Skeletal muscle cell (primary cell): ENCODE data around the gene RNF223.
A peak's percentile ranks its signal among the peaks of the same experiment; 100 is the strongest.

Experiments used
- DNase-seq: peaks from one replicate; pipeline ENCODE4 v3.0.0-alpha.2; 2010; ENCODE audit warnings: low read depth
- H3K4me3 ChIP-seq: 2 replicates; pipeline ENCODE4 v1.5.1; 2011; ENCODE audit warnings: low read depth, mild to moderate bottlenecking, control low read depth, low read length, moderate library complexity

The RNF223 gene

DNA sequence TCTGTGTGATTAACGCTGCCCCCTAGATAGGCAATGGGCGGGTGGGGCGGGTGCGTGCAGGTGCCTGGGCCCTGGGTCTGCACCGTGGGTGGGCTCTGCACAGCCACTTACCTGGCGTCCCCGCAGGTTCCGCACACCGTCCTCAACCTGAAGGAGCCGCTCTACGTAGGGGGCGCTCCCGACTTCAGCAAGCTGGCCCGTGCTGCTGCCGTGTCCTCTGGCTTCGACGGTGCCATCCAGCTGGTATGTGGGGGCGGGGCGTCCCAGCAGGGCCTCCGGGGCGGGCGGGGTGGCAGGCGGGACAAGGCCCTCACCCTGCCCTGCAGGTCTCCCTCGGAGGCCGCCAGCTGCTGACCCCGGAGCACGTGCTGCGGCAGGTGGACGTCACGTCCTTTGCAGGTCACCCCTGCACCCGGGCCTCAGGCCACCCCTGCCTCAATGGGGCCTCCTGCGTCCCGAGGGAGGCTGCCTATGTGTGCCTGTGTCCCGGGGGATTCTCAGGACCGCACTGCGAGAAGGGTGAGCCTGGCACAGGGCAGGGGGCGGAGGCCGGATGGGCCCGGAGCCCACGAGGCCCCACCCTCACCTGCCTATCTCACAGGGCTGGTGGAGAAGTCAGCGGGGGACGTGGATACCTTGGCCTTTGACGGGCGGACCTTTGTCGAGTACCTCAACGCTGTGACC lies 22.8 kb downstream of the RNF223 start:
- no peak overlapping the region for H3K4me3 ChIP-seq
- DNase-seq = no peak

DNA sequence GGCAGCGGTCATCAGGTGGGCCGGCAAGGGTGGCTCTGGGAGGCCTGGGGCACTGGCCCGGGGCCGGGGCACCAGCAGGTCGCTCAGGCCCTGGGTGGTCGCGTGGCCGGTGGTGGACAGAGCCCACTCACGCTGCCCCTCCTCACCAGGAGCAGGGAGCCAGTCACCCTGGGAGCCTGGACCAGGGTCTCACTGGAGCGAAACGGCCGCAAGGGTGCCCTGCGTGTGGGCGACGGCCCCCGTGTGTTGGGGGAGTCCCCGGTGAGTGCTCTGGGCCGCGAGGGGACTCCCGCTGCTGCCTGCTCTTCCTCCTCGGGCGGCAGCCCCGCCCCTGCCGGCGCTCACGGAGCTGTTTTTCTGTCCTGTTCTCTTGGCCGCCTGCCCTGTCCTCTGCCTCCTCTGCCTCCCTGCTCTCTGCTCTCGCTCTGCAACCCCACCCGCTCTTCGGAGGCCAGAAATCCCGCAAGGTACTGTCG lies 23.5 kb downstream of the RNF223 start:
- no peak for DNase-seq
- no peak overlapping the region for H3K4me3 ChIP-seq

DNA sequence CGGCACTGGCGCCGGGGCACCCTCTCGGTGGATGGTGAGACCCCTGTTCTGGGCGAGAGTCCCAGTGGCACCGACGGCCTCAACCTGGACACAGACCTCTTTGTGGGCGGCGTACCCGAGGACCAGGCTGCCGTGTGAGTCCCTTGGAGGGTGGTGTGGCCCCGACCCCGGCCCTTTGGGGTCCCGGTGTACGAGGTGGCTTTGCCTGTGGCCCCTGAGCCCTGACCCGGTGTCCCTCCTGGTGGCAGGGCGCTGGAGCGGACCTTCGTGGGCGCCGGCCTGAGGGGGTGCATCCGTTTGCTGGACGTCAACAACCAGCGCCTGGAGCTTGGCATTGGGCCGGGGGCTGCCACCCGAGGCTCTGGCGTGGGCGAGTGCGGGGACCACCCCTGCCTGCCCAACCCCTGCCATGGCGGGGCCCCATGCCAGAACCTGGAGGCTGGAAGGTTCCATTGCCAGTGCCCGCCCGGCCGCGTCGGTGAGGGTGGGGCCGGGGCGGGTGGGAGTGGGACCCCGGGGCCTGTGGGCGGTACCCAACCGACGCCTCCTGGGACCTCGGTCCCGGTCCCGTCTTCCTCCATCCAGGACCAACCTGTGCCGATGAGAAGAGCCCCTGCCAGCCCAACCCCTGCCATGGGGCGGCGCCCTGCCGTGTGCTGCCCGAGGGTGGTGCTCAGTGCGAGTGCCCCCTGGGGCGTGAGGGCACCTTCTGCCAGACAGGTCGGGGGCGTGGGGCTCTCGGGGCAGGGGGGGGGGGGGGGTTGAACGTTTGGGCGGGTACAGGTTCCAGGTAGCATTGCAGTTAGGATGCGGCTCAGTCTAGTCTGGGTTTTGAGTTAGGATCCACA lies 24.6 kb downstream of the RNF223 start:
- DNase-seq = no peak
- no peak overlapping the region for H3K4me3 ChIP-seq

DNA sequence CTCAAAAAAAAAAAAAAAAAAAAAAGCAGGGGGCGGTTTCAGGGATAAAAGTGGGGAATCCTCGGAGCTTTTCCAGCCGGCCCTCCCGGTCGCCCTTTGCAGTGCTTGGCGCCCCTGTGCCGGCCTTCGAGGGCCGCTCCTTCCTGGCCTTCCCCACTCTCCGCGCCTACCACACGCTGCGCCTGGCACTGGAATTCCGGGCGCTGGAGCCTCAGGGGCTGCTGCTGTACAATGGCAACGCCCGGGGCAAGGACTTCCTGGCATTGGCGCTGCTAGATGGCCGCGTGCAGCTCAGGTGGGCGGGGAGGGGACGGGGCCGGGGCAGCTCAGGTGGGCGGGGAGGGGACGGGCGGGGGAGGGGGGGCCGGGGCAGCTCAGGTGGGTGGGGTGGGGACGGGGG lies 25.3 kb downstream of the RNF223 start:
- no peak for DNase-seq

DNA sequence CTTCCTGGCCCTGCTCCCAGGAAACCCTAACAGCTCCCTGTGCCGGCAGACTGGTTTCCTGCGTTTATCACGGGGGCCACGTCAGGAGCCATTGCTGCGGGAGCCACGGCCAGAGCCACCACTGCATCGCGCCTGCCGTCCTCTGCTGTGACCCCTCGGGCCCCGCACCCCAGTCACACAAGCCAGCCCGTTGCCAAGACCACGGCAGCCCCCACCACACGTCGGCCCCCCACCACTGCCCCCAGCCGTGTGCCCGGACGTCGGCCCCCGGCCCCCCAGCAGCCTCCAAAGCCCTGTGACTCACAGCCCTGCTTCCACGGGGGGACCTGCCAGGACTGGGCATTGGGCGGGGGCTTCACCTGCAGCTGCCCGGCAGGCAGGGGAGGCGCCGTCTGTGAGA lies 26.1 kb downstream of the RNF223 start:
- DNase-seq = no peak
- no peak overlapping the region for H3K4me3 ChIP-seq

More for the DNA sequence above, 25.3 kb downstream of the RNF223 start:
- H3K4me3 ChIP-seq = no peak overlapping the region

DNA sequence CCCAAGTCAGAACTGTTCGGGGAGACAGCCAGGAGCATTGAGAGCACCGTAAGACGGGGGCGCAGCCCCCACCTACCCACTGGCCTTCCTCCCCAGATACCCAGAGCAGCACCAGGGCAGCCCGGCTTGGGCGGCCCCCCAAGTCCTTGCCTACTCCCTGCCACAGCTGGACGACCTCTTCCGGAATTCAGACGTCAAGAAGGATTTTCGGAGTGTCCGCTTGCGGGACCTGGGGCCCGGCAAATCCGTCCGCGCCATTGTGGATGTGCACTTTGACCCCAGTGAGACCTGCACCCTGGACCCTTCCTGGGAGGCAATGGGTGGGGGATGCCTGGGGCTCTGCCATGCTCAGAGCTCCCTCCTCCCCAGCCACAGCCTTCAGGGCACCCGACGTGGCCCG lies 26.7 kb downstream of the RNF223 start:
- H3K4me3 ChIP-seq = no peak overlapping the region
- DNase-seq = no peak

DNA sequence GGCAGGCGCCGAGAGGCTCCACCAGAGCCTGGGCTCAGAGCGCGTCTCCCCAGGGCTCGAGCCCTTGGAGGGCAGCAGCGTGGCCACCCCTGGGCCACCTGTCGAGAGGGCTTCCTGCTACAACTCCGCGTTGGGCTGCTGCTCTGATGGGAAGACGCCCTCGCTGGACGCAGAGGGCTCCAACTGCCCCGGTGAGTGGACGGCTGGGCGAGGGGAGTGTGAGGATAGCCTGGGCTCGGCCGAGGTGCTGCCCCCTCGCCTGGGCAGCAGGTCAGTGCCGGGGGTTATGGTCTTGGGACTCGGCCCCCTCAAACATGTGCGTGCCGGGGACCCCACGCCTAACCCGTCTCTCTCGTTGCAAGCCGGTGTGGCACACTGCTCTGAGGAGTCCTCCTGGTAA lies 27.3 kb downstream of the RNF223 start:
- no peak overlapping the region for H3K4me3 ChIP-seq
- no peak for DNase-seq

DNA sequence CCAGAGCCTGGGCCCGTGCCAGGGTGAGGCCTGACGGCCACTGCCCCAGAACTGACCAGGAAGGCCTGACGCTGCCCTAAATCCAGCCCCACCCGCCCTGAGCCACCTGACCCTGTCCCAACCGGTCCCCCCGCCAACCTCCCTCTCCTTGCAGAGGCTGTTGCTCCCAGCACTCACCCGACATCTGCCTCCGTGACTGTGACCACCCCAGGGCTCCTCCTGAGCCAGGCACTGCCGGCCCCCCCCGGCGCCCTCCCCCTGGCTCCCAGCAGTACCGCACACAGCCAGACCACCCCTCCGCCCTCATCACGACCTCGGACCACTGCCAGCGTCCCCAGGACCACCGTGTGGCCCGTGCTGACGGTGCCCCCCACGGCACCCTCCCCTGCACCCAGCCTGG lies 27.9 kb downstream of the RNF223 start:
- DNase-seq = no peak
- no peak overlapping the region for H3K4me3 ChIP-seq

DNA sequence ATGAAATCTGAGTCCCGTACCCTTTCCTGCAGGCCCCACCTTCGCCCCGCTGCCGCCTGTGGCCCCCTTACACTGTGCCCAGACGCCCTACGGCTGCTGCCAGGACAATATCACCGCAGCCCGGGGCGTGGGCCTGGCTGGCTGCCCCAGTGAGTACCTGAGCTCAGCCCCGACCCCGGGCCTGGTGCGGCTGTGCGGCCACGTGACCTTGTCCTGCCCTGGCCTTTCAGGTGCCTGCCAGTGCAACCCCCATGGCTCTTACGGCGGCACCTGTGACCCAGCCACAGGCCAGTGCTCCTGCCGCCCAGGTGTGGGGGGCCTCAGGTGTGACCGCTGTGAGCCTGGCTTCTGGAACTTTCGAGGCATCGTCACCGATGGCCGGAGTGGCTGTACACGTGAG lies 29.0 kb downstream of the RNF223 start:
- no peak overlapping the region for H3K4me3 ChIP-seq
- no peak for DNase-seq

DNA sequence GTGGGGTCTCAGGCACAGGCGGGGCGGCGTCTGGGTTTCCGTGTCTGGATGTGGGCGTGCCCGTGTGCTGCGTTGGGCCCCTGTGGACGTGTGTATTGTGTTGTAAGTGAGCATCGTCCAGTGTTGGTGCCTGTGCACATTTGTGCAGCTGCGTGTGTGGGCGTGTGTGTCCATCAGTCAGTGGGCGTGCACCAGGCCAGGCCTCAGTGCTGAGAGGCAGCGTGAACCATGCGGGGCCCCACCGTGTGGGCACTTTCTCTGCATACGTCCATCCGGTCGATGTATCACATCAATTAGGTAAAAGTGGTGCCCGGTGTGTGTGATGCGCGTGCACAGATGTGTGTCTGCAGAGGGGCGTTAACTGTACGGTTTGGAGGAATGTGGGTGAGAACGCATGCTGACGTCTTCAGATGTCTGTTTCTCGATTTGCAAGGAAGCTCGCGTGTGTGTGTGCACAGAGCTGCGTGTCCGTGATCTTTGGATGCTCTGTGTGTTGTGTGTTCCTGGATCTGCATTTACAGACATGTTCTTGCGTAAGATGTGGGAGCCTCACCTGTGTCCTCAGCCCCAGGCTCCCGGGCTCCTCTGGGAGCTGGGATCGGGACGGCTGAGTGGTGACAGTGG lies 29.5 kb downstream of the RNF223 start:
- DNase-seq = no peak
- no peak overlapping the region for H3K4me3 ChIP-seq

DNA sequence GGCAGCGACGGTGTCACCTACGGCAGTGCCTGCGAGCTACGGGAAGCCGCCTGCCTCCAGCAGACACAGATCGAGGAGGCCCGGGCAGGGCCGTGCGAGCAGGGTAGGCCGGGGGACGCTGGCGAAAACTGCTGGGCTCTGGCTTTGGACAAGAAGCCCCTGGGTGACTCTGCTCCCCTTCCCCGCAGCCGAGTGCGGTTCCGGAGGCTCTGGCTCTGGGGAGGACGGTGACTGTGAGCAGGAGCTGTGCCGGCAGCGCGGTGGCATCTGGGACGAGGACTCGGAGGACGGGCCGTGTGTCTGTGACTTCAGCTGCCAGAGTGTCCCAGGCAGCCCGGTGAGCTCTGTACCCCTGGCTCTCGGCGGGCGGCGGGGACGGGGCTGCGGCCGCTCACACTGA lies 30.2 kb downstream of the RNF223 start:
- no peak for DNase-seq
- no peak overlapping the region for H3K4me3 ChIP-seq

DNA sequence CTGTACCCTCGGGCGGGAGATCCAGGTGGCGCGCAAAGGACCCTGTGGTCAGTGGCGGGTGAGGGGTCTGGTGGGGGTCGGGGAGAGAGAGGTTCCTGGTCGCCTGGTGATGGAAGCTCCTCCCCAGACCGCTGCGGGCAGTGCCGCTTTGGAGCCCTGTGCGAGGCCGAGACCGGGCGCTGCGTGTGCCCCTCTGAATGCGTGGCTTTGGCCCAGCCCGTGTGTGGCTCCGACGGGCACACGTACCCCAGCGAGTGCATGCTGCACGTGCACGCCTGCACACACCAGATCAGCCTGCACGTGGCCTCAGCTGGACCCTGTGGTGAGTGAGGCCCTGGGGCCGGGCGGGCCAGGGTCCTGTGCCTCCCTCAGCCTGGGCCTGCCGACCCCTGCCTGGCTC lies 30.7 kb downstream of the RNF223 start:
- H3K4me3 ChIP-seq = no peak overlapping the region
- DNase-seq = no peak

DNA sequence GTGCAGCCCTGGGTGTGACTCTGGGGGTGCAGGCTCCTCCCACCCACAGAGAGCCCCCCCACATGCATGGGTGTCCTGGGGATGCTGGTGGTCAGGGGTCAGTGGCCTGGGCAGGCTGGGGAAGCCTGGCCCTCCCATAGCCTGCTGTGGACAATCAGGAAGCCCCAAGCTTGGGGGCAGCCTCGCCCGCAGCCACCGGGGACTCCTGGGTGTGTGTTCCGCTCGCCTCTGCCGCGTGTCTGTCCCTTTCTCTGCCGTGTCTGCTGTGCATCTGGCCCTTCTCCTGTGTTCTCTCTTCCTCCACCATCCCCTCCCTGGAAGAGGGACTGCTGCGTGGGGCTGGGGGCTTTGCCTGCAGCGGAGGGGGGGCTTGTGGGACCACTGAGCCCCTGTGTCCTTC lies 31.3 kb downstream of the RNF223 start:
- DNase-seq = no peak
- no peak overlapping the region for H3K4me3 ChIP-seq

DNA sequence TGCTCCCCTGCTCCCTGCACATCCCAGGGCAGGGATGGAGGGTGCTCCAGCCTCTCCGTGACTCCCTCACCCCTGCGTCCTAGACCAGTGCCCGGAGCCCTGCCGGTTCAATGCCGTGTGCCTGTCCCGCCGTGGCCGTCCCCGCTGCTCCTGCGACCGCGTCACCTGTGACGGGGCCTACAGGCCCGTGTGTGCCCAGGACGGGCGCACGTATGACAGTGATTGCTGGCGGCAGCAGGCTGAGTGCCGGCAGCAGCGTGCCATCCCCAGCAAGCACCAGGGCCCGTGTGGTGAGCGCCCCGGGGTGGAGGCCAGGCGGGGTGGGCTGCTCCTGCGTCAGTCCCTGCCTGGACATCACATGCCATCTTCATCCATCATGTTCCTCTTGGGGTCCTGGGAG lies 32.2 kb downstream of the RNF223 start:
- no peak overlapping the region for H3K4me3 ChIP-seq
- no peak for DNase-seq

DNA sequence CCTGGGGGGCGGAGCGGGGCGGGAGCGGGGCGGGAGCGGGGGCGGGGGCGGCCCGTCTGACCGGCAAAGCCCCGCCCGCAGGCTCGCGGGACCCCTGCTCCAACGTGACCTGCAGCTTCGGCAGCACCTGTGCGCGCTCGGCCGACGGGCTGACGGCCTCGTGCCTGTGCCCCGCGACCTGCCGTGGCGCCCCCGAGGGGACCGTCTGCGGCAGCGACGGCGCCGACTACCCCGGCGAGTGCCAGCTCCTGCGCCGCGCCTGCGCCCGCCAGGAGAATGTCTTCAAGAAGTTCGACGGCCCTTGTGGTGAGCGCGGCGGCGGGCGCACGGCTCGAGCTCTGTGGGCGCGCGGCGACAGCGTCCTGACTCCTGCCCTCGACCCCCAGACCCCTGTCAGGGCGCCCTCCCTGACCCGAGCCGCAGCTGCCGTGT lies 33.0 kb downstream of the RNF223 start:
- no peak for DNase-seq
- H3K4me3 ChIP-seq = peak overlapping the region; percentile 13

DNA sequence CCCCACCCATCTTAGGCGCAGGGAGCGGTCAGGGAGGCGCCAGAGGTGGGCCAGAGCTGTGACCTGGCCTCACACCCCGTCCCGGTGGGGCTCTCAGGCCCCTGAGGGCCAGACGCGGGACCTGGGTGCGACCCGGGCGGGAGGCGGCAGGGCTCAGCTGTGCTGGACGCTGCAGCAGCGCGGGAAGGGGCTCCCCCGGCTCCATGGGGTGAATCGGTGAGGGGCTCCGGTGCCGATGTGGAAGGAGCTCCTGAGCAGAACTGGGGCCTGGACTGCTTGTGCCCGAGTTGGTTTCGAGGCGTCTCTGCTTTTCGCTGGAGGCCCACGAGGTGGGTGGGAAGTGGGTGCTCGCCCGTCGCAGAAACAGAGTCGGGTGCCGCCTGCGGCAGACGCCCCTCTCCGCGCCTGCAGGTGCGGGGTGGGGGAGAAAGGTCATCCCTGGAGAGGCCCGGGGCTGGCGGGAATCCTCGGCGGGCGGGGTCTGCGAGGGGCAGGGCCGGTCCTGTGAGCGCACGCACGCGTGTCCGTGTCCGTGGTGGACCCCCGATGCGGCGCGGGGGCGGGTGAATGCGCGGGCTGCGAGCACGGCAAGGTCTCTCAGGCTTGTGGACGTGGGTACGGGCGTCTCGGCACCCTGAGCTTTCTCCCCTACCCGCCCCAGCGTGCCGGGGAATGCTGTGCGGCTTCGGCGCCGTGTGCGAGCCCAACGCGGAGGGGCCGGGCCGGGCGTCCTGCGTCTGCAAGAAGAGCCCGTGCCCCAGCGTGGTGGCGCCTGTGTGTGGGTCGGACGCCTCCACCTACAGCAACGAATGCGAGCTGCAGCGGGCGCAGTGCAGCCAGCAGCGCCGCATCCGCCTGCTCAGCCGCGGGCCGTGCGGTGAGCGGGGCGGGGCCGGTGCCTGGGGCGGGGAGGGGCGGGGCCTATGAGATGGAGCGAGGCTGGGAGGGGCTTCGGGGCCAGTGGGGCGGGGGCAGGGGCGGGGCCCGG lies 33.8 kb downstream of the RNF223 start:
- peak overlapping the region; percentile 48 for H3K4me3 ChIP-seq
- peak; percentile 64 for DNase-seq

DNA sequence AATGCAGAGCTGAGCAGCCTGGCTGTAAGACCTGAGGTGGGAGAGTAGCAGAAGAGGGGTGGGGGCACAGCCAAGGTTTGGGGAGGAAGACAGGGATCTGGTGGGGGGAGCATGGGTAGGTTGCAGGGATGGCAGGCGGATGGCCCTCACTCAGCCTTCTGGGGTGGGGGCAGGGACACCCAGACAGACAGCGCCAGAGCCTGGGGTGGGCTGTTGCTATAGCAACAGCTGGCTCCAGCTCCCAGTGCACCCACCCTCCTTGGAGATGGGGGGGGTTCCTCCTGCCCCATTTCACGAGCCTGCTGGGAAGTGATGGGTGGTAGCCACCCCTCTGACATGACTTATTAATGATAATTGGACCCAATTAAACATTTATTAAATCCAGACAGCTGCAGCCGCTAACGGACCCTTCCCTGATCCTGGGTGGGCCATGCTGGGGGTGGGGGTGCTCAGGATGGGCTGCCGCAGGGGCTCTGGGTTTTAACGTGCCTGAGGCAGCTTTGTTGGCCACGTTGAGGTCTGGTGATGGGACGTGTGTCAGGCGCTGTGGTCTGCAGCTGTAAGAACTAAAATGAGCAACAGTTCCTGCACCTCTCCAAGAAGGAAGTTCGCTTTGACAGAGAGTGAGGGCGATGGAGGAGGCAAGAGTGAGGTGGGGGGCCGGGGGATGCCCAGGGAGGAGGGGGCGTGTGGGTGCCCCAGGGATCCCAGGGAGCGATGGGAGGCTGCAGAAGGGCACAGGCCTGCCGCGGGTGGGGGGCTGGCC lies 34.8 kb downstream of the RNF223 start:
- DNase-seq = no peak
- H3K4me3 ChIP-seq = no peak overlapping the region

DNA sequence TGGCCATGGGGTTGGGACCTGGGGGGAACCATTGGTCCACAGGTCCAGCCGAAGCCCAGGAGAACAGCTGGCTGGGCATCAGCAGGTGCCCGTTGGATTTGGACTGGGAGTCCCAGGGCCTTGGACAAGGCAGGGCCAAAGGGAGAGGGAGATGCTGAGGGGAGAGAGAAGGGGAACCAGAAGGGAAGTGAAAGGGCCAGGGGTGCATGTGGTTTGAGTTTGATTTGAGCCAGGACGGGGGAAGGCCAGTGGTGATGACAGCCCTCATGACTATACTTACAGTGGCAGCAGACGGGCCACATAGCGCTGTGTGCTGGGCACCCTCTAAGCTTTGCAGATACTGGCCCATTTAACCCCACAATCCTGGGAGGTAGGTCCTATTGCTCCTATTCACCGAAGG lies 35.4 kb downstream of the RNF223 start:
- DNase-seq = no peak
- no peak overlapping the region for H3K4me3 ChIP-seq
